8988T (cell line): ENCODE results near the gene C1QTNF8.

Experiments used
- DNase-seq: peaks from one replicate; pipeline ENCODE4 v3.0.0; 2011

Gene C1QTNF8

GRCh38 chr16:1096169-1097082 is at the start of gene C1QTNF8:
Gene C1QTNF8, minus strand, starts transcription at chr16:1096244. Its CDS starts 1,322 bp downstream, at chr16:1094922.
- DNase-seq, result no peak

- no peak for DNase-seq
These were observed 49.5 kb upstream of the C1QTNF8 start for GRCh38 chr16:1145383-1146100.

GRCh38 chr16:1144476-1145382 is 48.7 kb upstream of the C1QTNF8 start:
- no peak for DNase-seq

GRCh38 chr16:1143761-1144450 is 47.9 kb upstream of the C1QTNF8 start:
- DNase-seq, result no peak

- no peak for DNase-seq
These were observed 46.9 kb upstream of the C1QTNF8 start for GRCh38 chr16:1142911-1143310.

GRCh38 chr16:1141716-1142115 is 45.7 kb upstream of the C1QTNF8 start:
- no peak for DNase-seq

- DNase-seq, result no peak
These were observed 45.1 kb upstream of the C1QTNF8 start for GRCh38 chr16:1141191-1141590.

GRCh38 chr16:1140582-1141162 is 44.6 kb upstream of the C1QTNF8 start:
- no peak for DNase-seq

GRCh38 chr16:1137604-1138003 is 41.6 kb upstream of the C1QTNF8 start:
- DNase-seq, result no peak

GRCh38 chr16:1135459-1135825 is 39.4 kb upstream of the C1QTNF8 start:
- DNase-seq, result no peak

GRCh38 chr16:1134776-1135458 is 38.9 kb upstream of the C1QTNF8 start:
- no peak for DNase-seq

GRCh38 chr16:1133810-1134520 is 37.9 kb upstream of the C1QTNF8 start:
- no peak for DNase-seq

- no peak for DNase-seq
These were observed 37.2 kb upstream of the C1QTNF8 start for GRCh38 chr16:1133271-1133670.

GRCh38 chr16:1132431-1132830 is 36.4 kb upstream of the C1QTNF8 start:
- no peak for DNase-seq

GRCh38 chr16:1131378-1131994 is 35.4 kb upstream of the C1QTNF8 start:
- DNase-seq, result no peak

GRCh38 chr16:1130382-1130781 is 34.3 kb upstream of the C1QTNF8 start:
- no peak for DNase-seq

- no peak for DNase-seq
These were observed 33.3 kb upstream of the C1QTNF8 start for GRCh38 chr16:1129106-1129960.

GRCh38 chr16:1127971-1128715 is 32.1 kb upstream of the C1QTNF8 start:
- DNase-seq, result no peak

- no peak for DNase-seq
These were observed 31.1 kb upstream of the C1QTNF8 start for GRCh38 chr16:1127101-1127500.
